Peyer's patch (tissue), 4 donors: ENCODE measurements around the gene MCOLN1. TPM values are rescaled to one million over a fixed set of nuclear protein-coding genes. Genes with fewer than 3 reads are reported as not detected.
A peak's percentile ranks its signal among the peaks of the same experiment; 100 is the strongest.

Experiments used
- DNase-seq, 3 donors: peaks; one replicate each; pipeline ENCODE4 v3.0.0-alpha.2; 2017 to 2019
- H3K27ac ChIP-seq, 4 donors: fragments of 200-600 bp; sonication (generic); one replicate each; pipeline ENCODE4 v1.5.1; 2016 to 2019
- H3K27me3 ChIP-seq, 2 donors: fragments of 200-600 bp; sonication (generic); one replicate each; pipeline ENCODE4 v1.5.1; 2019
- H3K36me3 ChIP-seq, 3 donors: fragments of 200-600 bp; sonication (generic); one replicate each; pipeline ENCODE4 v1.5.1; 2016 to 2019
- H3K4me1 ChIP-seq, 4 donors: fragments of 200-600 bp; sonication (generic); one replicate each; pipeline ENCODE4 v1.5.1; 2016 to 2019
- H3K4me3 ChIP-seq, 4 donors: fragments of 200-600 bp; sonication (generic); 1 replicate in 3 of 4; 2 replicates in 1 of 4; pipeline ENCODE4 v1.5.1; 2016 to 2019; ENCODE audit warnings: mild to moderate bottlenecking in 1 of 4
- H3K9me3 ChIP-seq, 4 donors: fragments of 200-600 bp; sonication (generic); one replicate each; pipeline ENCODE4 v1.5.1; 2016 to 2019; ENCODE audit warnings: mild to moderate bottlenecking in 1 of 4
- CTCF ChIP-seq, 6 experiments: fragments of 450-650 bp in 4 of 6; fragments of 200-600 bp in 2 of 6; sonication (generic) in 1 of 6; IDR thresholded peaks; one replicate each; pipeline ENCODE4 v1.5.1; 2017 to 2019; ENCODE audit warnings: antibody characterized with exemption in 6 of 6, mild to moderate bottlenecking in 3 of 6, moderate library complexity in 1 of 6
- POLR2A ChIP-seq, 2 donors: fragments of 450-650 bp; IDR thresholded peaks; one replicate each; pipeline ENCODE4 v1.5.1; 2017; ENCODE audit warnings: antibody characterized with exemption in 2 of 2, mild to moderate bottlenecking in 2 of 2, moderate library complexity in 2 of 2
- total RNA-seq, 4 donors: library from RNA; depleted of rRNA; stranded (reverse); fragments of >200 nt; gene quantifications; one replicate each; pipeline ENCODE4 v1.1.0, GENCODE V29; 2016

Gene MCOLN1
- total RNA-seq, 4 donors from 2014 or later = 18.0 to 37.1 (median 21.9) TPM

- TF ChIP-seq POLR2A (IDR thresholded peaks at IDR 0.05) (no peak), CTCF (IDR thresholded peaks at IDR 0.05) (no peak)
- no peaks in the 10 kb centered on the region for H3K36me3 ChIP-seq
- H3K27ac ChIP-seq = no peak overlapping the region
- no peak overlapping the region for H3K4me3 ChIP-seq
- no peaks in the 10 kb centered on the region for H3K9me3 ChIP-seq
- DNase-seq = no peak
- peaks cover 0 to 27% (median 8%) of the 10 kb centered on the region in 4 donors for H3K4me1 ChIP-seq
- no peaks in the 10 kb centered on the region for H3K27me3 ChIP-seq
These were observed 17.7 kb upstream of the MCOLN1 start for GRCh38 chr19:7504684-7505083.

DNA sequence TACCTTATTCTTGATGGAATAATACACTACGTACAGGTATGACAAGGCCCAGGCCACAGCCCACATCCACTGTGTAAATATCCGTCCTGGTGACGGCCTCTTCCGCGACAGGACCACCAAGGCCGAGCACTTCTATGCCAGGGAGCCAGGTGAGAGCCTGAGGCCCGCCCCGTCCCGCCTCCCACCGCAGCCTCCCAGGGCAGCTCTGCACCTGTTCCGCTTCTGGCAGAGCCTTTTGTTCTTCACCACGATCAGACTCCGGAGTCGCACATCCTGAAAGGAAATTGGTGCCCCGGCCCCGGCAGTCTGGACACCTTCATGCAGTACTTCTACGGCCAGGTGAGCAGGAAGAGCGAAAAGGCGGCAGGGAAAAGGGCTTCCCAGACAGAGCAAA is 17.1 kb upstream of the MCOLN1 start:
- H3K27me3 ChIP-seq = no peaks in the 10 kb centered on the region
- peak overlapping the region in 2 of 4 donors; percentile 38 to 51 for H3K27ac ChIP-seq
- H3K4me1 ChIP-seq = peaks cover 0 to 27% (median 8%) of the 10 kb centered on the region in 4 donors
- H3K36me3 ChIP-seq = no peaks in the 10 kb centered on the region
- H3K4me3 ChIP-seq = peak overlapping the region in 2 of 4 donors; percentile 42 to 48
- no peak for TF ChIP-seq POLR2A (IDR thresholded peaks at IDR 0.05)
- TF ChIP-seq CTCF (IDR thresholded peaks at IDR 0.05) = no peak
- no peaks in the 10 kb centered on the region for H3K9me3 ChIP-seq
- DNase-seq = no peak

- H3K4me1 ChIP-seq = peaks cover 0 to 22% (median 7%) of the 10 kb centered on the region in 4 donors
- TF ChIP-seq CTCF (IDR thresholded peaks at IDR 0.05) = no peak
- H3K4me3 ChIP-seq = peak overlapping the region in 2 of 4 donors; percentile 42 to 48
- H3K27me3 ChIP-seq = no peaks in the 10 kb centered on the region
- H3K27ac ChIP-seq = peak overlapping the region in 2 of 4 donors; percentile 38 to 51
- H3K9me3 ChIP-seq = no peaks in the 10 kb centered on the region
- DNase-seq = peak in 1 of 3 donors; percentile 89
- no peaks in the 10 kb centered on the region for H3K36me3 ChIP-seq
These were observed 16.6 kb upstream of the MCOLN1 start for GRCh38 chr19:7505682-7506384.

- peak overlapping the region in 1 of 4 donors; percentile 48 for H3K4me3 ChIP-seq
- no peaks in the 10 kb centered on the region for H3K27me3 ChIP-seq
- TF ChIP-seq POLR2A (IDR thresholded peaks at IDR 0.05) (no peak), CTCF (IDR thresholded peaks at IDR 0.05) (no peak)
- peak; percentile 47 to 95 (median 95) for DNase-seq
- peak overlapping the region in 2 of 4 donors; percentile 38 to 51 for H3K27ac ChIP-seq
- H3K4me1 ChIP-seq = peaks cover 0 to 14% (median 5%) of the 10 kb centered on the region in 4 donors
- H3K36me3 ChIP-seq = no peaks in the 10 kb centered on the region
- no peaks in the 10 kb centered on the region for H3K9me3 ChIP-seq
These were observed 15.8 kb upstream of the MCOLN1 start for GRCh38 chr19:7506385-7507328.

- H3K27me3 ChIP-seq = no peaks in the 10 kb centered on the region
- no peak for TF ChIP-seq CTCF (IDR thresholded peaks at IDR 0.05)
- TF ChIP-seq POLR2A (IDR thresholded peaks at IDR 0.05) = no peak
These were observed 14.5 kb upstream of the MCOLN1 start for GRCh38 chr19:7507884-7508283.

More at GRCh38 chr19:7507884-7508283, 14.5 kb upstream of the MCOLN1 start:
- peak; percentile 34 to 92 (median 88) for DNase-seq
- Histone ChIP-seq H3K36me3 (no peaks in the 10 kb centered on the region), H3K27ac (no peak overlapping the region), H3K4me3 (no peak overlapping the region), H3K9me3 (no peaks in the 10 kb centered on the region), H3K4me1 (peaks cover 0 to 14% (median 5%) of the 10 kb centered on the region in 4 donors)
